ENCODE results near the gene HOXD10. TPM values are rescaled to one million over a fixed set of nuclear protein-coding genes. Genes with fewer than 3 reads are reported as not detected.
A peak's percentile ranks its signal among the peaks of the same experiment; 100 is the strongest.

Gene HOXD10
- total RNA-seq, 1 donor from 2014 or later = not detected

DNA sequence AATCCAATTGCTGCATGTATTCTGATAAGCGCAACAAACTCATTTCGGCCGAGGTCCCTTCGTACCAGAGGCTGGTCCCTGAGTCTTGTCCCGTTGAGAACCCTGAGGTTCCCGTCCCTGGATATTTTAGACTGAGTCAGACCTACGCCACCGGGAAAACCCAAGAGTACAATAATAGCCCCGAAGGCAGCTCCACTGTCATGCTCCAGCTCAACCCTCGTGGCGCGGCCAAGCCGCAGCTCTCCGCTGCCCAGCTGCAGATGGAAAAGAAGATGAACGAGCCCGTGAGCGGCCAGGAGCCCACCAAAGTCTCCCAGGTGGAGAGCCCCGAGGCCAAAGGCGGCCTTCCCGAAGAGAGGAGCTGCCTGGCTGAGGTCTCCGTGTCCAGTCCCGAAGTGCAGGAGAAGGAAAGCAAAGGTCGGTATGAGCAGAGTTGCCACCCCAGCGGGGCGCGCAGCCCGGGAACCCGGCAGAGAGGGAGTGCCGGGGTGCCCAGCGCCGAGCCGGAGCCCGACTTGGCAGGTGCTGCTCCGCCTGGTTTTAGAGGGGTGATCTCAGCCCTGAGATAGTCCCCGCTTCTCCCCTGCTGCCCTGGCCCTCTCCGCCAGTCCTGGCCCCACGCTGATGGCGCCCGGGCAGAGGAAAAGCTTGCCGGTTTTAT, 714 bp downstream of the HOXD10 start:
- Mint-ChIP-seq H3K4me1 (ENCODE audit: unreplicated experiment) (peaks cover 13% of the 10 kb centered on the region), H3K4me3 (ENCODE audit: unreplicated experiment) (no peak overlapping the region), H3K36me3 (ENCODE audit: low read depth, unreplicated experiment) (no peaks in the 10 kb centered on the region), H3K27ac (ENCODE audit: unreplicated experiment) (peak overlapping the region; percentile 18), H3K9me3 (ENCODE audit: unreplicated experiment) (no peaks in the 10 kb centered on the region), H3K27me3 (ENCODE audit: unreplicated experiment) (peaks cover 52% of the 10 kb centered on the region)
- TF ChIP-seq, protein P1, sequence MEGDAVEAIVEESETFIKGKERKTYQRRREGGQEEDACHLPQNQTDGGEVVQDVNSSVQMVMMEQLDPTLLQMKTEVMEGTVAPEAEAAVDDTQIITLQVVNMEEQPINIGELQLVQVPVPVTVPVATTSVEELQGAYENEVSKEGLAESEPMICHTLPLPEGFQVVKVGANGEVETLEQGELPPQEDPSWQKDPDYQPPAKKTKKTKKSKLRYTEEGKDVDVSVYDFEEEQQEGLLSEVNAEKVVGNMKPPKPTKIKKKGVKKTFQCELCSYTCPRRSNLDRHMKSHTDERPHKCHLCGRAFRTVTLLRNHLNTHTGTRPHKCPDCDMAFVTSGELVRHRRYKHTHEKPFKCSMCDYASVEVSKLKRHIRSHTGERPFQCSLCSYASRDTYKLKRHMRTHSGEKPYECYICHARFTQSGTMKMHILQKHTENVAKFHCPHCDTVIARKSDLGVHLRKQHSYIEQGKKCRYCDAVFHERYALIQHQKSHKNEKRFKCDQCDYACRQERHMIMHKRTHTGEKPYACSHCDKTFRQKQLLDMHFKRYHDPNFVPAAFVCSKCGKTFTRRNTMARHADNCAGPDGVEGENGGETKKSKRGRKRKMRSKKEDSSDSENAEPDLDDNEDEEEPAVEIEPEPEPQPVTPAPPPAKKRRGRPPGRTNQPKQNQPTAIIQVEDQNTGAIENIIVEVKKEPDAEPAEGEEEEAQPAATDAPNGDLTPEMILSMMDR (IDR thresholded peaks at IDR 0.05; ENCODE audit: unreplicated experiment) = no peak
- DNase-seq (ENCODE audit: low spot score) = no peak

DNA sequence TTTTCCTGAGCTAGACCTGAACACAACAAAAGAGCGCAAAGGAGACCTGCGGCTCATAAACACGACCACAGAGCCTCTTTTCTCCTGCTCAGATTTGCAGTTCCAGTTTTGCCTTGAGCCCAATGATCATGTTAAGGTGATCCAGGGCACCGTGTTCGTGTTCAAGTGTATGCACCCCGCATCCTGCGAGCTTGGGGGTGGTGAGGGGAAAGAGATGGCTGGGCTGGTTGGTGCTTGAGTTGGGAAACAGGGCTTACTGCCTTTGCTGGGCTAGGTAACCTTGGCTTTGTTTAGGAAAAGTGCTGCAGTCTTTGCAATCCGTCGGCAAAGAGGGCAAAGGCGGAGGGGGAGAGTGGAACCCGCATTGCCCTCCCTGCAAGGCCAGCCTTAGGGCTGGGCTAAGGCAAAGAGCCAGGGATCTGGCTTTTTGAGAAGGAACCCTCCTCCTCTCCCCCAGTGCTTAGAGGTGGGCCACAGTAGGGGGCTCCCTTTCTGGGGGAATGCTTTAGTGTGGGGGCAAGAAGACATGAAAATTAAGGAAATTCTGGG, 1.3 kb downstream of the HOXD10 start:
- Mint-ChIP-seq H3K27ac (ENCODE audit: unreplicated experiment) (no peak overlapping the region), H3K4me1 (ENCODE audit: unreplicated experiment) (peaks cover 13% of the 10 kb centered on the region), H3K27me3 (ENCODE audit: unreplicated experiment) (peaks cover 55% of the 10 kb centered on the region), H3K36me3 (ENCODE audit: low read depth, unreplicated experiment) (no peaks in the 10 kb centered on the region), H3K4me3 (ENCODE audit: unreplicated experiment) (no peak overlapping the region), H3K9me3 (ENCODE audit: unreplicated experiment) (no peaks in the 10 kb centered on the region)
- TF ChIP-seq, protein P1 (IDR thresholded peaks at IDR 0.05; ENCODE audit: unreplicated experiment) = no peak
- DNase-seq (ENCODE audit: low spot score) = no peak

DNA sequence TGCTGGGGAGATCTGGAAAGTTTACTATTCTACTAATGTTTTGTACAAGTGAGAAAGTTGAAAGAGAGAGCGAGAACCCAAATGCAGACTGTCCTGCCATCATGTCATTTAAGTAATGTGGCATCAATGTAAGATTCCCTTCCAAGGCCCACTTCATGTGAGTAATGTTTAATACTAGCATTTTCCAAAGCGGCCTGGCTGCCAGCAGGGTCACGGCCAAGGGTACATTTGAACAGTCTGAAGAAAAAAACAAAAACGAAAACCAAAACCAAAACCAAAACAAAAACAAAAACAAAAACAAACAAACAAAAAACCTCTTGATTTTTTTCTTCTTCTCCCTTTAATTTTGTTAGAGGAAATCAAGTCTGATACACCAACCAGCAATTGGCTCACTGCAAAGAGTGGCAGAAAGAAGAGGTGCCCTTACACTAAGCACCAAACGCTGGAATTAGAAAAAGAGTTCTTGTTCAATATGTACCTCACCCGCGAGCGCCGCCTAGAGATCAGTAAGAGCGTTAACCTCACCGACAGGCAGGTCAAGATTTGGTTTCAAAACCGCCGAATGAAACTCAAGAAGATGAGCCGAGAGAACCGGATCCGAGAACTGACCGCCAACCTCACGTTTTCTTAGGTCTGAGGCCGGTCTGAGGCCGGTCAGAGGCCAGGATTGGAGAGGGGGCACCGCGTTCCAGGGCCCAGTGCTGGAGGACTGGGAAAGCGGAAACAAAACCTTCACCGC, 2.2 kb downstream of the HOXD10 start:
- no peaks in the 10 kb centered on the region for H3K9me3 Mint-ChIP-seq (ENCODE audit: unreplicated experiment)
- H3K4me1 Mint-ChIP-seq (ENCODE audit: unreplicated experiment) = peaks cover 14% of the 10 kb centered on the region
- peaks cover 52% of the 10 kb centered on the region for H3K27me3 Mint-ChIP-seq (ENCODE audit: unreplicated experiment)
- no peaks in the 10 kb centered on the region for H3K36me3 Mint-ChIP-seq (ENCODE audit: low read depth, unreplicated experiment)
- H3K4me3 Mint-ChIP-seq (ENCODE audit: unreplicated experiment) = no peak overlapping the region
- no peak for DNase-seq (ENCODE audit: low spot score)
- TF ChIP-seq, protein P1 (IDR thresholded peaks at IDR 0.05; ENCODE audit: unreplicated experiment) = peak; percentile 64
- no peak overlapping the region for H3K27ac Mint-ChIP-seq (ENCODE audit: unreplicated experiment)

DNA sequence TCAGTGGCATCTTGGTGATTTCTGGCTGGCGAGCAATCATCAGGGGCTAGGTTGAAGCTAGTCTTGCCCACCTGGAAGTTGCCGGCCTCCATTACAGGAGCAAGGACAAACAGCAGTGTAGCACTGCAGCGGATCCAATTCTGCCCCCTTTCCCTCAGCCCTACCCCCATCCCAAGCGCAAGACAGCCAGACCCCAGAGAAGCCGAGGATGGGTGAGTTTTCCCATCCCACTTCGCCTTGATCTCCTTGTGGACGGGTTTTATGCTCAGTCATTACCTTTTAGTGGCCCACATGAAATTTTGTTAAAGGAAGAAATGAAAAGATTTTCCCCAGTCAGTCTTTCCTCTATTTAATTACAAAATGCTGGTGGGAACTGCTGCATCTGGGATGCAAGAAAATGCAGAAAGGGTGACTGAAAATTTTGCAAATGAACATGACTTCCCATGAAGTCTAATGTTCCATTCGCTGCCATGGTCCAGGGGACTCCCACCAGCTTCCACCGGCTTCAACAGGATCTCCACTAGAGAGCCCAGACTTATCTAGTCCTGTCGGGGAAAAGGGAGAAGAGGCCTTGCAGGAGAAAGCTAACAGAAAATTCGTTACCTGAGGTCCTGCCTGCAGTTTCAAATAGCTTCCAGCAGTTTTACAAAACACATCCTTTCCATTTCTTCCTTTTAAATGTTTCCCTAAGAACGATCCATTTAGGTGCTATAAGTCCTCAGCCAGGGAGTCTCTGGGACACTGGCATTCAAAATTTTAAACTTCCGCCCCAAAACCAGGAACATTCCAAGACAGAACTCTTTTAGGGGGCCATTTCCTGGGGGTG, 4.0 kb downstream of the HOXD10 start:
- TF ChIP-seq, protein P1 (IDR thresholded peaks at IDR 0.05; ENCODE audit: unreplicated experiment) = no peak
- no peaks in the 10 kb centered on the region for H3K9me3 Mint-ChIP-seq (ENCODE audit: unreplicated experiment)
- H3K27ac Mint-ChIP-seq (ENCODE audit: unreplicated experiment) = no peak overlapping the region
- H3K4me3 Mint-ChIP-seq (ENCODE audit: unreplicated experiment) = no peak overlapping the region
- H3K36me3 Mint-ChIP-seq (ENCODE audit: low read depth, unreplicated experiment) = no peaks in the 10 kb centered on the region
- H3K4me1 Mint-ChIP-seq (ENCODE audit: unreplicated experiment) = peaks cover 14% of the 10 kb centered on the region
- peaks cover 56% of the 10 kb centered on the region for H3K27me3 Mint-ChIP-seq (ENCODE audit: unreplicated experiment)
- no peak for DNase-seq (ENCODE audit: low spot score)
